H1 (cell line): Measurements from ENCODE around the gene TRAF4. TPM values are rescaled to one million over a fixed set of nuclear protein-coding genes. Genes with fewer than 3 reads are reported as not detected.
A peak's percentile ranks its signal among the peaks of the same experiment; 100 is the strongest.

Experiments used
- BACH1 ChIP-seq: IDR thresholded peaks from 2 replicates; pipeline ENCODE4 v1.6.1; 2012; ENCODE audit warnings: low read length, improper control_type of control experiment
- BCL11A ChIP-seq, 2 experiments: IDR thresholded peaks; one replicate each; pipeline ENCODE4 v1.6.1; 2011; ENCODE audit warnings: low read depth in 2 of 2, low read length in 2 of 2, mild to moderate bottlenecking in 2 of 2
- BRCA1 ChIP-seq: IDR thresholded peaks from 2 replicates; pipeline ENCODE4 v1.6.1; 2012; ENCODE audit warnings: low read depth, low read length, improper control_type of control experiment
- CHD2 ChIP-seq: IDR thresholded peaks from 2 replicates; pipeline ENCODE4 v1.6.1; 2012; ENCODE audit warnings: low read length, improper control_type of control experiment
- CREB1 ChIP-seq: IDR thresholded peaks from 2 replicates; pipeline ENCODE4 v1.6.1; 2012; ENCODE audit warnings: inconsistent platforms
- EP300 ChIP-seq, 2 experiments: IDR thresholded peaks; 1 replicate in 1 of 2; 2 replicates in 1 of 2; pipeline ENCODE4 v1.6.1; 2011 to 2012; ENCODE audit warnings: low read depth in 2 of 2, low read length in 2 of 2, mild to moderate bottlenecking in 2 of 2, borderline replicate concordance in 1 of 2, inconsistent platforms in 1 of 2, moderate library complexity in 1 of 2
- GABPA ChIP-seq: IDR thresholded peaks from 2 replicates; pipeline ENCODE4 v1.6.1; 2011; ENCODE audit warnings: mild to moderate bottlenecking, low read length, moderate library complexity, borderline replicate concordance; ENCODE audit not compliant: insufficient read depth
- GTF2F1 ChIP-seq: IDR thresholded peaks from 2 replicates; pipeline ENCODE4 v1.6.1; 2012; ENCODE audit warnings: low read depth, low read length, improper control_type of control experiment, borderline replicate concordance
- HDAC2 ChIP-seq, 2 experiments: fragments of 300-600 bp in 1 of 2; sonication (generic) in 1 of 2; IDR thresholded peaks; 2 replicates each; pipeline ENCODE4 v1.6.1; 2011 to 2012; ENCODE audit warnings: low read depth in 2 of 2, low read length in 2 of 2, mild to moderate bottlenecking in 2 of 2, moderate library complexity in 2 of 2, borderline replicate concordance in 1 of 2, inconsistent platforms in 1 of 2
- KDM1A ChIP-seq: fragments of 200-600, 300-600 bp; sonication (generic); IDR thresholded peaks from 2 replicates; pipeline ENCODE4 v1.7.1; 2016; ENCODE audit warnings: mild to moderate bottlenecking, low read length, borderline replicate concordance
- MAFK ChIP-seq: IDR thresholded peaks from 2 replicates; pipeline ENCODE4 v1.6.1; 2012; ENCODE audit warnings: low read depth, mild to moderate bottlenecking, improper control_type of control experiment, low read length
- NANOG ChIP-seq: IDR thresholded peaks from 2 replicates; pipeline ENCODE4 v1.6.1; 2011; ENCODE audit warnings: low read length, low read depth, mild to moderate bottlenecking, inconsistent platforms; ENCODE audit not compliant: insufficient read depth, poor library complexity, severe bottlenecking
- POLR2AphosphoS5 ChIP-seq: IDR thresholded peaks from 2 replicates; pipeline ENCODE4 v1.6.1; 2011; ENCODE audit warnings: low read depth, low read length
- RBBP5 ChIP-seq: IDR thresholded peaks from 2 replicates; pipeline ENCODE4 v1.7.1; 2012; ENCODE audit warnings: low read depth, mild to moderate bottlenecking, inconsistent platforms, low read length, moderate library complexity, borderline replicate concordance
- SIX5 ChIP-seq: IDR thresholded peaks from 2 replicates; pipeline ENCODE4 v1.6.1; 2011; ENCODE audit warnings: mild to moderate bottlenecking, low read depth, low read length
- SRF ChIP-seq: IDR thresholded peaks from 2 replicates; pipeline ENCODE4 v1.6.1; 2011; ENCODE audit warnings: mild to moderate bottlenecking, low read depth, low read length, moderate library complexity
- TCF12 ChIP-seq: IDR thresholded peaks from 2 replicates; pipeline ENCODE4 v1.6.1; 2011; ENCODE audit warnings: low read depth, mild to moderate bottlenecking, low read length
- TEAD4 ChIP-seq: IDR thresholded peaks from 2 replicates; pipeline ENCODE4 v1.6.1; 2012; ENCODE audit warnings: low read depth, low read length, inconsistent platforms, mixed read lengths
- YY1 ChIP-seq: IDR thresholded peaks from 2 replicates; pipeline ENCODE4 v1.6.1; 2011; ENCODE audit warnings: low read depth, mild to moderate bottlenecking, low read length
- polyA plus RNA-seq, 7 experiments: library from polyadenylated mRNA; depleted of rRNA in 3 of 7; stranded (reverse) in 5 of 7; unstranded in 2 of 7; fragments of >200 nt in 5 of 7; fragments of 200-250 nt in 2 of 7; gene quantifications; 1 replicate in 5 of 7; 2 replicates in 1 of 7; 4 replicates in 1 of 7; pipeline versions ENCODE4 v1.2.1 to v1.2.3, GENCODE V29; 2011 to 2013; ENCODE audit warnings: missing spikeins in 2 of 7, mixed read lengths in 2 of 7
- total RNA-seq: library from RNA; stranded (reverse); fragmentation: NEBNext Ultra II Directional; extraction: Animal tissue kit (Norgen Biotek cat#: 25700); gene quantifications from 2 replicates; pipeline ENCODE4 v1.2.1, GENCODE V29; 2021
- TF ChIP-seq, protein P1 (sequence below), 3 experiments: IDR thresholded peaks; 1 replicate in 2 of 3; 2 replicates in 1 of 3; pipeline versions ENCODE4 v1.5.1 to v1.6.1; 2011; ENCODE audit warnings: low read length in 3 of 3, mild to moderate bottlenecking in 3 of 3, inconsistent platforms in 2 of 3, low read depth in 1 of 3, moderate library complexity in 1 of 3; ENCODE audit not compliant: insufficient read depth in 1 of 3; ENCODE audit errors: control extremely low read depth in 1 of 3
- TF ChIP-seq, protein P2 (sequence below): IDR thresholded peaks from 2 replicates; pipeline ENCODE4 v1.6.1; 2012; ENCODE audit warnings: inconsistent platforms

Gene TRAF4
- total and polyA plus RNA-seq, 2 of the 8 experiments (the other 6 are each of a cell fraction or from before 2014, with no cell fraction given), result 167 to 170 TPM

DNA sequence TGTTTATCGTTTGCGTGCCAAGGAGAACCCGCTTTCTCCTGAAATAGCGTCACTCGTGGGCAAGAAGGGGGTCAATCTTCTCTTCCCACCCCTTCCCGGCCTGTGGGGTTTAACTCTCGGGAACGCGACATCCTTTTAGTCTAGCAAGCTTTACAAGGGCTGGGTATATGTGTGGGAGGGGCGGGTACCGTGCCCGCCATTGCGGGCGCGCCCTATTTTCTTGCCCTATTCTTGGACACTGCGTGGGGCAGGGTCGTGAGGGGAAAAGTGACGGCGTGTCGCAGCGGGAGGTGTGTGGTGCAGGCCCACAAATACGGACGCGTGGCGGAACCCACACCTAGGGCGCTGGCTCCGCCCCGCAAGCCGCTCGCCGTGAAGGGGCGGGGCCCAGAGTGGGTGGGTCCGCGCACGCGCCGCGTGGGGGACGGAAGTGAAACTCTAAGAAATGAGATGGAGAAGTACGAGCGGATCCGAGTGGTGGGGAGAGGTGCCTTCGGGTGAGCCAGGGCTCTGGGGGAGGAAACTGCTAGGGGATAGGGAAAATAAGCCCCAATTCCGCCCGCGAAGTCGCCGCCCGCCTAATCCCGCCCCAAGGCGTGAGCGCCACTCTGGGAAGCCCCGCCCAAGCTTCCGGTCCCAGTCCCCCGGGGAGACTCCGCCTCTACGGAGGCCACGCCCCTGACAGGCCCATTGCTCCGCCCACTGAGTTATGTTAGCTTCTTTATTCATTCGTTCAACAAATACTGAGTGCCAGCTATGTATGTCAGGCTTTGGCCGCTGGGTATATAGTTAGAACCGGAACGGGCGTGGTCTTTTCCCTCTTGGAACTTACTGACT lies 15.2 kb upstream of the TRAF4 start, which contains the start of gene NEK8 (continued):
- TF ChIP-seq, protein P1, sequence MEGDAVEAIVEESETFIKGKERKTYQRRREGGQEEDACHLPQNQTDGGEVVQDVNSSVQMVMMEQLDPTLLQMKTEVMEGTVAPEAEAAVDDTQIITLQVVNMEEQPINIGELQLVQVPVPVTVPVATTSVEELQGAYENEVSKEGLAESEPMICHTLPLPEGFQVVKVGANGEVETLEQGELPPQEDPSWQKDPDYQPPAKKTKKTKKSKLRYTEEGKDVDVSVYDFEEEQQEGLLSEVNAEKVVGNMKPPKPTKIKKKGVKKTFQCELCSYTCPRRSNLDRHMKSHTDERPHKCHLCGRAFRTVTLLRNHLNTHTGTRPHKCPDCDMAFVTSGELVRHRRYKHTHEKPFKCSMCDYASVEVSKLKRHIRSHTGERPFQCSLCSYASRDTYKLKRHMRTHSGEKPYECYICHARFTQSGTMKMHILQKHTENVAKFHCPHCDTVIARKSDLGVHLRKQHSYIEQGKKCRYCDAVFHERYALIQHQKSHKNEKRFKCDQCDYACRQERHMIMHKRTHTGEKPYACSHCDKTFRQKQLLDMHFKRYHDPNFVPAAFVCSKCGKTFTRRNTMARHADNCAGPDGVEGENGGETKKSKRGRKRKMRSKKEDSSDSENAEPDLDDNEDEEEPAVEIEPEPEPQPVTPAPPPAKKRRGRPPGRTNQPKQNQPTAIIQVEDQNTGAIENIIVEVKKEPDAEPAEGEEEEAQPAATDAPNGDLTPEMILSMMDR (IDR thresholded peaks at IDR 0.05; ENCODE audit: control extremely low read depth in 1 of 3, insufficient read depth in 1 of 3, low read depth in 1 of 3, low read length in 3 of 3), result no peak
- no peak for TF ChIP-seq SIX5
- no peak for TF ChIP-seq BCL11A (IDR thresholded peaks at IDR 0.05; ENCODE audit: low read depth in 2 of 2, low read length in 2 of 2)
- TF ChIP-seq KDM1A, result no peak
- TF ChIP-seq MAFK, result no peak
- TF ChIP-seq, protein P2, sequence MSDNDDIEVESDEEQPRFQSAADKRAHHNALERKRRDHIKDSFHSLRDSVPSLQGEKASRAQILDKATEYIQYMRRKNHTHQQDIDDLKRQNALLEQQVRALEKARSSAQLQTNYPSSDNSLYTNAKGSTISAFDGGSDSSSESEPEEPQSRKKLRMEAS, result 0 out of 2 replicates have a peak, but pooled peaks have one; percentile 28
- no peak for TF ChIP-seq TCF12
- 0 out of 2 replicates have a peak, but pooled peaks have one; percentile 9 for TF ChIP-seq CREB1
- peak; percentile 78; the same call in 1 of the 2 replicates for TF ChIP-seq BACH1
- TF ChIP-seq TEAD4, result no peak
- TF ChIP-seq EP300 (IDR thresholded peaks at IDR 0.05; ENCODE audit: borderline replicate concordance in 1 of 2, low read depth in 2 of 2, low read length in 2 of 2), result no peak
- 0 out of 2 replicates have a peak, but pooled peaks have one; percentile 10 for TF ChIP-seq RBBP5
- 0 out of 2 replicates have a peak, but pooled peaks have one; percentile 20 for TF ChIP-seq GABPA
- TF ChIP-seq GTF2F1, result no peak
- peak in 1 of 2 experiments; percentile 75; a peak in 1 of 4 replicates for TF ChIP-seq HDAC2 (IDR thresholded peaks at IDR 0.05; ENCODE audit: borderline replicate concordance in 1 of 2, low read depth in 2 of 2, low read length in 2 of 2)
- TF ChIP-seq BRCA1, result no peak
- TF ChIP-seq CHD2, result no peak
- no peak for TF ChIP-seq SRF
- TF ChIP-seq NANOG, result no peak
- 0 out of 2 replicates have a peak, but pooled peaks have one; percentile 37 for TF ChIP-seq YY1
- peak; percentile 64; the same call in 1 of the 2 replicates for TF ChIP-seq POLR2AphosphoS5
